Chondrocyte (in vitro differentiated cells): ENCODE results near the gene LCN12. TPM values are rescaled to one million over a fixed set of nuclear protein-coding genes. Genes with fewer than 3 reads are reported as not detected.

Source experiments
- DNase-seq: peaks from one replicate; pipeline ENCODE4 v3.0.0; 2021; ENCODE audit warnings: mixed read lengths, low spot score
- H3K27ac Mint-ChIP-seq: one replicate; pipeline ENCODE4 v1.8.0; 2021; ENCODE audit warnings: mild to moderate bottlenecking, moderate library complexity, mixed read lengths; ENCODE audit not compliant: unreplicated experiment
- H3K27me3 Mint-ChIP-seq: 2 replicates; pipeline ENCODE4 v1.8.0; 2021; ENCODE audit warnings: low read depth, mixed read lengths
- H3K36me3 Mint-ChIP-seq: 2 replicates; pipeline ENCODE4 v1.8.0; 2021; ENCODE audit warnings: low read depth, mixed read lengths
- H3K4me1 Mint-ChIP-seq: 2 replicates; pipeline ENCODE4 v1.8.0; 2021; ENCODE audit warnings: low read depth, mild to moderate bottlenecking, mixed read lengths
- H3K4me3 Mint-ChIP-seq: one replicate; pipeline ENCODE4 v1.8.0; 2021; ENCODE audit warnings: mild to moderate bottlenecking, moderate library complexity, mixed read lengths; ENCODE audit not compliant: unreplicated experiment
- H3K9me3 Mint-ChIP-seq: 2 replicates; pipeline ENCODE4 v1.8.0; 2021; ENCODE audit warnings: low read depth, mixed read lengths
- total RNA-seq: library from RNA; stranded (reverse); gene quantifications from 3 replicates; pipeline ENCODE4 v1.2.1, GENCODE V29; 2021
- TF ChIP-seq, protein P1 (sequence below): fragments of 200-600 bp; sonication (generic); IDR thresholded peaks from 2 replicates; pipeline ENCODE4 v1.5.0; 2021; ENCODE audit warnings: antibody characterized with exemption, mild to moderate bottlenecking, moderate library complexity

LCN12 gene
- total RNA-seq, 1 donor from 2014 or later = 0.60 TPM

DNA sequence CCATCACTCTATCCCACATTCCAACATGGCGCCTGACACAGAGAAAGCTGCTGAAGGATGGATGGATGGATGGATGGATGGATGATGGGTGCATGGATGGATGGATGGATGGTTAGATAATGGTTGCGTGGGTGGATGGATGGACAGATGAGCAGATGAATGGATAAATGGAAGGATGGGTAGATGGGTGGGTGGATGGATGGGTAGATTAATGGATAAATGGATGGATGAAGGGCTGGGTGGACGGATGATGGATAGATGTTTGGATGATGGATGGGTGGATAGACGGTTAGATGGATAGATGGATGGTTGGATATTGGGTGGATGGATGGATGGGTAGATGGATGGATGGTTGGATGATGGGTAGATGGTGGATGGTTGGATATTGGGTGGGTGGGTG, 4.5 kb downstream of the LCN12 start:
- H3K36me3 Mint-ChIP-seq = no peaks in the 10 kb centered on the region
- TF ChIP-seq, protein P1, sequence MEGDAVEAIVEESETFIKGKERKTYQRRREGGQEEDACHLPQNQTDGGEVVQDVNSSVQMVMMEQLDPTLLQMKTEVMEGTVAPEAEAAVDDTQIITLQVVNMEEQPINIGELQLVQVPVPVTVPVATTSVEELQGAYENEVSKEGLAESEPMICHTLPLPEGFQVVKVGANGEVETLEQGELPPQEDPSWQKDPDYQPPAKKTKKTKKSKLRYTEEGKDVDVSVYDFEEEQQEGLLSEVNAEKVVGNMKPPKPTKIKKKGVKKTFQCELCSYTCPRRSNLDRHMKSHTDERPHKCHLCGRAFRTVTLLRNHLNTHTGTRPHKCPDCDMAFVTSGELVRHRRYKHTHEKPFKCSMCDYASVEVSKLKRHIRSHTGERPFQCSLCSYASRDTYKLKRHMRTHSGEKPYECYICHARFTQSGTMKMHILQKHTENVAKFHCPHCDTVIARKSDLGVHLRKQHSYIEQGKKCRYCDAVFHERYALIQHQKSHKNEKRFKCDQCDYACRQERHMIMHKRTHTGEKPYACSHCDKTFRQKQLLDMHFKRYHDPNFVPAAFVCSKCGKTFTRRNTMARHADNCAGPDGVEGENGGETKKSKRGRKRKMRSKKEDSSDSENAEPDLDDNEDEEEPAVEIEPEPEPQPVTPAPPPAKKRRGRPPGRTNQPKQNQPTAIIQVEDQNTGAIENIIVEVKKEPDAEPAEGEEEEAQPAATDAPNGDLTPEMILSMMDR = no peak
- peaks cover 3% of the 10 kb centered on the region for H3K9me3 Mint-ChIP-seq
- H3K27me3 Mint-ChIP-seq = peaks cover 2% of the 10 kb centered on the region
- no peak overlapping the region for H3K27ac Mint-ChIP-seq
- H3K4me3 Mint-ChIP-seq = no peak overlapping the region
- no peak for DNase-seq
- H3K4me1 Mint-ChIP-seq = no peaks in the 10 kb centered on the region

DNA sequence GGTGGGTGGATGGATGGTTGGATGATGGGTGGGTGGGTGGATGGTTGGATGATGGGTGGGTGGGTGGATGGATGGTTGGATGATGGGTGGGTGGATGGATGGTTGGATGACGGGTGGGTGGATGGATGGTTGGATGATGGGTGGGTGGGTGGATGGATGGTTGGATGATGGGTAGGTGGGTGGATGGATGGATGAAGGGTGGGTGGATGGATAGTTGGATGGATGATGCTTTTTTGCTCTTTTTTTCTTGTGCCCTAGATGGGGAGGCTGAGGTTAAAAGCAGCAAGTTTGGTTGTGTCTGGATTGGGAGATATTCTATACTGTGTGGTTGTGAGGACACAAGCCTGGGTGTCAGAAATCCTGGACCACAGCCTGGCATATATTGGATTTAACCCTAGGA, 5.4 kb downstream of the LCN12 start:
- TF ChIP-seq, protein P1 = no peak
- H3K9me3 Mint-ChIP-seq = peaks cover 3% of the 10 kb centered on the region
- H3K27ac Mint-ChIP-seq = no peak overlapping the region
- H3K4me1 Mint-ChIP-seq = no peaks in the 10 kb centered on the region
- no peak for DNase-seq
- H3K27me3 Mint-ChIP-seq = peaks cover 2% of the 10 kb centered on the region
- no peaks in the 10 kb centered on the region for H3K36me3 Mint-ChIP-seq
- H3K4me3 Mint-ChIP-seq = no peak overlapping the region

DNA sequence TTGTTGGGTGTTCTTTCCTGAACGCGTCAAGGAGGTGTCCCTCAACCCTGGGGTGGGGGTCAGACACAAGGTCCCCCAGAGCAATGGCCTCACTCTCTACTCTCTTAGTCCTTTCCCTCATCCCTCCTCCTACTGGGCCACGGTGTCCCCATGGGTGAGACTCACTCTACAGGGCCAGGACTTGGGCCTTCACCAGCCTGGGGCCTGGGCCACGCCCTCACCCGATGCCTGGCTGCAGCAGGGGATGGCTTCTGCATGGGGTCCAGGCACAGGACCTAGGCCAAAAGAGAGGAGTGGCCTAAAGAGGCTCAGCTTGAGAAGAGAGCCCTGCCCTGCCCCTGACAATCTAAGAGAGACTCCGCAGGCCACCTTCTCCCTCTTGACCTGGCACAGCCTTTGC, 5.8 kb downstream of the LCN12 start:
- Mint-ChIP-seq H3K27ac (no peak overlapping the region), H3K9me3 (peaks cover 3% of the 10 kb centered on the region), H3K4me1 (no peaks in the 10 kb centered on the region), H3K4me3 (no peak overlapping the region), H3K36me3 (no peaks in the 10 kb centered on the region), H3K27me3 (peaks cover 2% of the 10 kb centered on the region)
- DNase-seq = no peak
- TF ChIP-seq, protein P1 = no peak

DNA sequence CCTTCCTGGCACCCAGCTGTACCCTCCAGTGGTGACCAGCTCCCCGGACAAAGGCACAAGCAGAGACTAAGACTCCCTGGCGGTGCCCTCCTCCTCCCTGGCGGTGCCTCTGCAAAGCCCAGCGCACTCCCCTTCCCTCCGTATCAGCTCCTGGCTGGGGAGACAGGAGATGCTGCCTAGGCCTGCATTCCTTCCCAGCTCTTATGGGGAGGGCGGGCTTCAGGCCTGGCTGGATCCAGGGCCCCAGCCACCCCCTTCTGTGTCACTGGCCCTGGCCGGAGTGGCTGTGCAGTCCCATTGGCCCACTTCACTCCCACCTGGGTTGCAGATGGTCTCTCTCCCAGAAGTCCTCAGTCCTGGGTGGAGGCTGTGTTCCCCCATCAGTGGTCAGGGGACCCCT, 6.4 kb downstream of the LCN12 start:
- DNase-seq = no peak
- H3K36me3 Mint-ChIP-seq = no peaks in the 10 kb centered on the region
- H3K27me3 Mint-ChIP-seq = peaks cover 2% of the 10 kb centered on the region
- no peaks in the 10 kb centered on the region for H3K4me1 Mint-ChIP-seq
- H3K9me3 Mint-ChIP-seq = peaks cover 3% of the 10 kb centered on the region
- H3K4me3 Mint-ChIP-seq = no peak overlapping the region
- TF ChIP-seq, protein P1 = no peak
- H3K27ac Mint-ChIP-seq = no peak overlapping the region

DNA sequence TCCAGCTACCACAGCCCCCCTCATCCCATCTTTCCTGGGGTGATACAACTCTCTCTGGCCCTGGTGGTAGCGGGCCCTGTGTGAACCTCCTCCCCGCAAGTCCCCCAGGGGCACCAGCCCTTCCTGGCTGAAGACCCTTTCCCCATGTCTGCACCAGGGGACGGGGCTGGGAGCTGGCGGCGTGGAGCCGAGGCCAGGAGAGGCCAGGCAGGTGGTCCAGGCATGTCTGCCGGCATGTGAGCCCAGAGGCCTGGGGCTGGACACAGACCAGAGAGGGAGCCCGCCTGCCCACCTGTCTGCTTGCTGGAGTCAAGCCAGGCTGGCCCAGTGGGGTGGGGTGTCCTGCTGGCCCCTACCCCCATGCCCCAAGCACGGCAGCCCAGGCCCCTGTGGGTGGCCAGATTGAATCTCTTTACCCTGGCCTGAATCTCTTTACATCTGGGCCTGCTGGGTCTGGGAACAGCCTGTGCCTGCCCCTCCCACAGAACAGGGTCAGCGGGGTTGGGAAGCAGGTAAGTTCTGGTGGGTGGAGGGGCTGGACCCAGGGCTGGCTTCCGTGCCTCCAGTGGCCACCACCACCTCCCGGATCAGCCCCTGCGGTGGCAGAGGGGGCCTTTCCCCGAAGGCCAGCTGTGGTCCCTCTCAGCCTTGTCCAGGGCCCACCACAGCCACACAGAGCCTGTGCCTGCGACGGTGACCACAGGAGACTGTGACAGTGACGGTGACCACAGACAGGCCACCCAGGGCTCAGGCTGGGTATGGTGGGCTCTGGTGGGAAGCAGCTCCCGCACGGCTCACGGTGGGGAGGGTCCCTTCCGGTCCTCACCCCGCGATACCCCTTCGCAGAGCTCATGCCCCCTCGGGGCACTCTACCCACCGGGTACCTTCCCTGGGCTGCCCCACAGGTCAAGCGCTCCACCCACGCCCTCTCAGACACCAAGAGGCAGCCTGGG, 7.1 kb downstream of the LCN12 start:
- Mint-ChIP-seq H3K4me3 (no peak overlapping the region), H3K36me3 (no peaks in the 10 kb centered on the region), H3K4me1 (no peaks in the 10 kb centered on the region), H3K27ac (peak overlapping the region; percentile 17), H3K27me3 (peaks cover 2% of the 10 kb centered on the region), H3K9me3 (peaks cover 3% of the 10 kb centered on the region)
- TF ChIP-seq, protein P1 = no peak
- no peak for DNase-seq
